GM18867 (cell line): ENCODE data around the gene ITPK1.
"Not testable (repeated sequence)": the region's sequence is repeated elsewhere in the genome, so short reads cannot be mapped to it uniquely, and the experiment has no call there.

ENCODE experiments used
- ATAC-seq: cut with Tn5 transposase; IDR thresholded peaks from one replicate; pipeline ENCODE4 v1.9.1; 2021; ENCODE audit warnings: mild to moderate bottlenecking, moderate library complexity; ENCODE audit not compliant: unreplicated experiment

ITPK1 gene

GRCh38 chr14:93115821-93116675, at the start of gene ITPK1:
ITPK1 (minus strand) TSS chr14:93115925; CDS start chr14:93115163, 762 bp downstream.
- peak; percentile 57 for ATAC-seq

GRCh38 chr14:93163564-93163963, 47.8 kb upstream of the ITPK1 start:
- ATAC-seq = no peak

- no peak for ATAC-seq
These were observed 45.8 kb upstream of the ITPK1 start for GRCh38 chr14:93161411-93161940.

GRCh38 chr14:93160353-93160801, 44.7 kb upstream of the ITPK1 start:
- no peak for ATAC-seq

GRCh38 chr14:93159625-93160352, 44.1 kb upstream of the ITPK1 start:
- not testable (repeated sequence) for ATAC-seq

- not testable (repeated sequence) for ATAC-seq
These were observed 42.6 kb upstream of the ITPK1 start for GRCh38 chr14:93158349-93158748.

GRCh38 chr14:93156693-93157369, 41.1 kb upstream of the ITPK1 start:
- no peak for ATAC-seq

- ATAC-seq = no peak
These were observed 39.9 kb upstream of the ITPK1 start for GRCh38 chr14:93155667-93156066.

GRCh38 chr14:93153121-93153520, 37.4 kb upstream of the ITPK1 start:
- ATAC-seq = no peak

- no peak for ATAC-seq
These were observed 34.8 kb upstream of the ITPK1 start for GRCh38 chr14:93150227-93151208.

GRCh38 chr14:93148979-93149378, 33.3 kb upstream of the ITPK1 start:
- no peak for ATAC-seq

GRCh38 chr14:93146119-93146518, 30.4 kb upstream of the ITPK1 start:
- ATAC-seq = peak; percentile 66

GRCh38 chr14:93142854-93143652, 27.3 kb upstream of the ITPK1 start:
- no peak for ATAC-seq

- ATAC-seq = no peak
These were observed 22.1 kb upstream of the ITPK1 start for GRCh38 chr14:93137864-93138263.

- ATAC-seq = not testable (repeated sequence)
These were observed 20.8 kb upstream of the ITPK1 start for GRCh38 chr14:93136508-93136907.

- no peak for ATAC-seq
These were observed 20.3 kb upstream of the ITPK1 start for GRCh38 chr14:93136009-93136408.

GRCh38 chr14:93135399-93135798, 19.7 kb upstream of the ITPK1 start:
- no peak for ATAC-seq

GRCh38 chr14:93133464-93133863, 17.7 kb upstream of the ITPK1 start:
- no peak for ATAC-seq

GRCh38 chr14:93132472-93133065, 16.8 kb upstream of the ITPK1 start:
- no peak for ATAC-seq
